Myocyte (in vitro differentiated cells): Measurements from ENCODE around the gene FCN1. TPM values are rescaled to one million over a fixed set of nuclear protein-coding genes. Genes with fewer than 3 reads are reported as not detected.

Experiments
- DNase-seq: peaks from one replicate; pipeline ENCODE4 v3.0.0-alpha.2; 2012; ENCODE audit warnings: low read depth
- total RNA-seq: library from RNA; depleted of rRNA; stranded (reverse); fragments of >200 nt; gene quantifications from 2 replicates; pipeline ENCODE4 v1.2.3, GENCODE V29; 2014

FCN1 gene
- total RNA-seq, 1 donor from 2014 or later: not detected

DNA sequence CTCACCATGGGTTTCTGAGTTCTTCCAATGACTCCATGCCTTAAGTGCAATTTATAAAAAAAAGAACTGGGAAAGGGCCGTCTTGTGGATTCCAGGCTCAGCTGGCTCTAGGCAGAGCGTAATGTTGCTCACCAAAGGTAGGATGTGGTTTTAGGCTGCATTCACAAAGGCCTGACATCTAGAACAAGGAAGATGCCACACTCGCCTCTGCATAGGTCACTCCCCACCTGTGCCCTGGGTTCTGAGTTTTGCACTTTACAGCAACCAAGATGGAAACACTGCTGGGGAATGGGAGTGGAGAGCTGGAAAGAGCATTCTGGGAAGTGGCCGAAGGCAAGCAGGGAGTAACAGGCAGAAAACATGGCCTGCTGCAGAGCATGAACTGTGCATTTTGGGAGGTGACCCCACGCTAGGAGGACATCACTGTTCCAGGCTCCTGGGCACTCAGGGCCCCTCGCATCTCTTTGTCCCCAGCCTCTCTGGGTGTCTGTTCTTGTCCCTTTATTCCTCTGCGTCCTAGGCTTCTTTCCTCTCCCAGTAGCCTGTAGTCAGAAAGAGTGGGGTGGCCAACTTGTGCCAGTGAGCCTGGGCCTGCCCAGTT lies 24.8 kb downstream of the FCN1 start:
- no peak for DNase-seq

DNA sequence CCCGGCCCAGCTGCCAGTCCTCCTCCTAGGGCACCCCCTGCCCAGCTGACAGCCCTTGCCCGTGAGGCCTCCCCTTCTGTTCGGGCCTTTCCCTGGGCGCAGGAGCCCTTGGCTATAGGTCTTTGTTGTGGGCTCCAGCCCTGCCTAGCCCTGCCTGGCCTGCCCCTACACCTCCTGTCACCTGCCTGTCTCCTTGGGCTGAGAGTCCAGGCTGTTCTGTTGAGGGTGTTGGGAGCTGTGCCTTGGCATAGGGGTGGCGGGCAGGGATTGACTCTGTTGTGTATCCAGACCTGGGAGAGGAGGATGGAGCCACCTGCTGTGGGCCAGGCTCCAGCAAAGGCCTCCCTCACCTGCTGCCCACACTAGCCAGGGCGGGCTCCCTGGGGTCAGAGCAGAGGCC lies 25.5 kb downstream of the FCN1 start:
- no peak for DNase-seq

DNA sequence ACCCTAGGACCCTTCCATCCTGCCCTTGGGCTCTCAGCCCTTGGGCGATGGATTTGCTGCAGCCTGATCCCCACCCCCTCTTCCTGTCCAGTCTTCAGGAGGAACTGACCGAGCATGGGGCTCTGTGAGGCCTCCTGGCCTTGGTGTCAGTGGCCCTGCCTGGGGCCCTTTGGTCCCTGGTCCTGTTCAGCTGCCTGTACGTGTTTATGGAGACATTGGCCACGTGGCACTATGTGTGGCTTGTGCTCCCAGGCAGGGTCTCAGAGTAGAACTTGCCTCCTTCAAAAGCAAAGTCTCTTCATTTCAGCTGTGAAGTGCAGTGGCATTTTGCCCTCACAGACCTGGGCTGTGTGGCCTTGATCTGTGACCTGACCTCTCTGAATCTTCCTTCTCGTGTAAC lies 26.0 kb downstream of the FCN1 start:
- DNase-seq: no peak

DNA sequence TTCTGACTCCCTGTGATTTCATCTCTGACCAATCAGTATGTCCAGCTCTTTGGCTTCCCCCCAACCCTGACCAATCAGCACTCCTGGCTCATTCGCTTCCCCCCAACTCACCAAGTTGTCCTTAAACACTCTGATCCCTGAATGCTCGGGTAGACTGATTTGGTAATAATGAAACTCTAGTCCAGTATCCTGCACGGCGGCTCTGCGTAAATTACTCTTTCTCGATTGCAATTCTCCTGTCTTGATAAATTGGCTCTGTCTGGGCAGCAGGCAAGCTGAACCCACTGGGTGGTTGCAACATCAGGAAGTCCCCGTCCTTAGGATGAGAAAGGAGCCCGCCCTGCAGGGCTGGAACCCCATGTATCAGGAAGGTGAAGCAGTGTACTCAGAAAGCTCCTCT lies 26.7 kb downstream of the FCN1 start:
- DNase-seq: no peak

DNA sequence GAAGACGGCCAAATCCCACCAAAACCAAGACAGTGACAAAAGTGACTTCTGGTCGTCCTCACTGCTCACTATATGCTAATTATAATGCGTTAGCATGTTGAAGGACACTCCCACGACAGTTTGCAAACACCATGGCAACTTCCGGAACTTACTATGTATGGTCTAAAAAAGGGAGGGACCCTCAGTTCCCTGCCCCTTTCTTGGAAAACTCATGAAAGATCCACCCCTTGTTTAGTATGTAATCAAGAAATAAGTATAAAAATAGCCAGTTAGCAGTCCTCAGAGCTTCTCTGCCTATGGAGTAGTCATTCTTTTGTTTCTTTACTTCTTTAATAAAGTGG lies 27.6 kb downstream of the FCN1 start:
- no peak for DNase-seq

DNA sequence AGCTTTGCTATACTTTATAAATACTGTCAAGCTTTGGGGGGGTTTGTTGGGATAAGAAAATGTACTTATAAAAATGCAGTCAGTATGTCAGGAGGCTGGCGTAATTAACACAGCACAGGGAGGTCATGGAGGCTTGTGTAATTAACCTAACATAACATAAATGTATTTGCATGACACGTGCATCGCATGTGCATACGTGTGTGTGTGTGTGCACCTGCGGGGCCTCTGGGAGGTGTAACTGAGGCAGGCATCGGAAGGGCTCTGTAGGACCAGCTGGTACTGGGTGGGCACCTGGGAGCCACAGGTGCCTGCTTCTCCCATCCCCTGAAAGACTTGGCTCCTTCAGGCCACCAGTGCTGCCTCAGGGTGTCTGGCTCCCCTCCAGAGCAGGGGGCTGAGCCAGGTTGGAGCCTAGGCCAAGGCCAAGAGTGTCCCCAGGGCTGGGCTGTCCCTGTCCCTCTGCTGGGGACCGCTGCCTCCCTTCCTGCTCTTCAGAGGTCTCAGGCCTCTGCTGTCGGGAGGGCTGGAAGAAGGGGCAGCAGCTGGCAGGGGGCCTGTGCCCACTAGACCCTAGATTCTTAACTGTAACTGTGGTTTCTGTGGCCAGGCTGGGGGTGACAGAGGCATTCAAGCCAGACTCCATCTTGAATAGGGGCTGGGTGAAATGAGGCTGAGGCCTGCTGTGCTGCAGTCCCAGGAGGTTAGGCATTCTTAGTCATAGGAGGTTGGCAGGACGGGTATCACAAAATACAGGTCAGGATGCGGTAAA lies 28.1 kb downstream of the FCN1 start:
- peak; percentile 16 for DNase-seq

DNA sequence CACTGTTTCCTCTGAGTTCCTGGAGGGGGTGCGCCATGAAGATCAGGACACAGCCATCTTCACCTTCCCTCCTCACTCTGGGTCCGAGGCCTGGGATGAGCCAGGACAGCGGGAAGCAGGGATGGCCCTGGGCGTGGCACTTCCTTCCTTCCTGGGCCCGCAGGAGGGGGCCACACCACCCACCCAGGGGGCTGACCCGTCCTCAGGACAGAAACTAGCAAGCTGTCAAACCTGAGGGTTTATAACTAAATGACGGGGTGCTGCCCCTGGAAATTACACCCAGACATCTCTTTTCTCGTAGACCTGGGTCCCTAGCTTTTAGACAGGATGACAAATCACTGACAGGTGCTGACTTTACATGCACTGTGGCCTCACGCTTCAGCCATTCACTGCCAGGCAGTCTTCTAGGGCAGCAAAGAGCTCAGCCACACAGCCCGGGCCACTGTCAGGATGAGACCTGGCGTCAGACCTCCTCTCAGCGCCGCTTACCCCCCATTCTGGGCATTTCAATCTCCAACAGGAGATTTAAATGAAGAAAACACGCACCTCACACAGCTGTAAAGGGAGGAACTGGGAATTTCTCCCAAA lies 29.0 kb downstream of the FCN1 start:
- peak; percentile 84 for DNase-seq

DNA sequence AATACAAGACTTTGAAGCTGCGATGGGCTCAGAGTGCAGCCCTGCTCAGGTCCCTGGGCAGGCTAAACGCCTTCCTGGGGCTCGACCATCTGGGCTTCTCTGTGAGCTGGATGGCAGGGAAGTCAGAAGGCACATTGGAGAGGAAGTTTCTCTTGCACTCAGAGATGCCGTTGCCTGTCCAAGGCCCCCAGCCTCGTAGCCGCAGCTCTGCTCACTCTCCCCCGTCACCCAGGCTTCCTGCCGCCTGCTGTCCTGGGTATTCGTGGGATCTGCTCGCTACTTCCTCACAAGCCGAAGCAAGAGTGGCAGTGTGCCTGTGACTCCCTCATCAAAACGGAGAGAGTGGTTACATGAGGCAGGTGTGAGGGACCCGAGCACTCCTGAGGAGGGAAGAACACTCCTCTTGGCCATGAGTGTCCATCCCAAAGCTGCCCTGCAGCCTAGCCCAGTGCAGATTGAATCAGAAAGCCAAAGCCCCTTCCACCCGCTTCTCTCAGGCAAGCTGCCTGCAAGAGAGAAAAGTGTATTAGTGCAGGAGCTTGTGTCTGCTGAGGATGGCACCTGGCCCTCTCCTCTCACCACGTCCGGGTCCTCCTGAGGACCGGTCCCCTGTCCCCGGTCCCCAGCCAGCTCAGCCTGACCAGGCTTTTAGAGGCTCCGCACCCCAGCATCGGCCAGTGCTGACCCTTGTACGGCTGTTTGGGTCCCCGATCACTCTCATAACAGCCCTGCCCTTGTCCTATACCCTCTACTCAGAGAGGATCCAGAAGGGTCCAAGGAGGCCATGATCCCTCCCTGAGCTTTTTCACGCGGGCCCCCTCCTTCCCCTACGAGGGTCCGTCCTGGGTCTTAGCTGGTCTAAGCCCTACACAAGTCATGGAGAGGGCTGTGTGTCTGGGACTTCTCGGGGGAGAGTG lies 29.8 kb downstream of the FCN1 start:
- no peak for DNase-seq

DNA sequence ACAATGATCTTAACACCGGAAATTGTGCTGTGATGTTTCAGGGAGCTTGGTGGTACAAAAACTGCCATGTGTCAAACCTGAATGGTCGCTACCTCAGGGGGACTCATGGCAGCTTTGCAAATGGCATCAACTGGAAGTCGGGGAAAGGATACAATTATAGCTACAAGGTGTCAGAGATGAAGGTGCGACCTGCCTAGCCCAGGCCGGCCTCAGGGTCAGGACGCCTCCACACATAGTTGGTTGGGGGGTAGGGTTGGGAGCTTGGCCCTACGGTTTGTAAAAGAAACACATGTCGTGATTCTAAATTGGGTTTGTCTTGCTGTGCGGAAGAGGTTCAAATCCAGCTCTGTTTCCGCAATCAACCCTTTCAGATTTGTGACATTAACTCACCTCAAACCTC lies 30.5 kb downstream of the FCN1 start:
- DNase-seq: no peak

DNA sequence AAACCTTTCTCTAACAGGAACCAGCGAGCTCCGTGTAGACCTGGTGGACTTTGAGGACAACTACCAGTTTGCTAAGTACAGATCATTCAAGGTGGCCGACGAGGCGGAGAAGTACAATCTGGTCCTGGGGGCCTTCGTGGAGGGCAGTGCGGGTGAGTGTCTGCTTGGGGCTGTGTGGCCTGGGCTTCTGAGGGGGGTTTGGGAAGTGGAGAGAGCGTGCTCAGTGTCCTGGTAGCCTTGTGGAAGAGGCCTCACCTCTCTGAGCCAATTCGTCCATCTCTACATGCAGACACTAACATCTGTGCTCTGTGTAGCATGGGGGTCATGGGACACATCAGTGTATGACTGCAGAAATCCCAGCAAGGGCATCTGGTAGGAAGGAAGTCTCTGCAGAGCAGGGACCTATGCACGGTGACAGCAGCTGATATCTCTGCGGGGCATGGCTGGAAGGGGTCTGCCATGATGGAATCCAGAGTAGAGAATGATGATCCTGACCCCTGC lies 31.2 kb downstream of the FCN1 start:
- no peak for DNase-seq

DNA sequence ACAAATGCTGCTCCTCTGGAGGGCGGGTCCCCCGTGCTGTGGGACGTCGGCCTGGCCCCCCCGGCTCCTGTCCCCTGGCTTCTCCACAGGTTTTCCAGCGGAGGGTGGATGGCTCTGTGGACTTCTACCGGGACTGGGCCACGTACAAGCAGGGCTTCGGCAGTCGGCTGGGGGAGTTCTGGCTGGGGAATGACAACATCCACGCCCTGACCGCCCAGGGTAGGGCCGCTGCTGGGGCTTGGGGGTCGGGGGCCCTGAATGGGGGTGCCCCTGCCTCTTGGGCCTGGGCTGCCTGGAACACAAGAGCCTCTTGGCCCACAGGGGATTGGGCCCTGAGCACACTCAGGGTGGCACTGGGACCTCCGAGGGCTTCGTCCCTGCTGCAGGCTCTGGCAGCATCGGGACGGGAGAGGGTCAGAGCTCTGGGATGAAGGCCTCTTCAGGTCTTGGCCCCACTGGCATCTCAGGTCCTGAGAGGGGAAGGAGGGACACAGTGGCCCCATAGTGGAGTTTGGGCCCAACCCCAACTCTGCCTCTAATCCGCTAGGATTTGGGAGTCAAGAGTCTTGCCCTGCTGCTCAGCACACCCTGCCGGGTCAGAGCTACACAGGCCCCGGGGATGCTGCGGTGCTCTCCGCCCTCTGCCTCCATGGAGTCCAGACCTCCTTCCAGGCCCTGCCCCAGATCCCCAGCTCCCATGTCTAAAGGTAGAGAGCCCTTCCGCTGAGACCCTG lies 31.9 kb downstream of the FCN1 start:
- DNase-seq: no peak

DNA sequence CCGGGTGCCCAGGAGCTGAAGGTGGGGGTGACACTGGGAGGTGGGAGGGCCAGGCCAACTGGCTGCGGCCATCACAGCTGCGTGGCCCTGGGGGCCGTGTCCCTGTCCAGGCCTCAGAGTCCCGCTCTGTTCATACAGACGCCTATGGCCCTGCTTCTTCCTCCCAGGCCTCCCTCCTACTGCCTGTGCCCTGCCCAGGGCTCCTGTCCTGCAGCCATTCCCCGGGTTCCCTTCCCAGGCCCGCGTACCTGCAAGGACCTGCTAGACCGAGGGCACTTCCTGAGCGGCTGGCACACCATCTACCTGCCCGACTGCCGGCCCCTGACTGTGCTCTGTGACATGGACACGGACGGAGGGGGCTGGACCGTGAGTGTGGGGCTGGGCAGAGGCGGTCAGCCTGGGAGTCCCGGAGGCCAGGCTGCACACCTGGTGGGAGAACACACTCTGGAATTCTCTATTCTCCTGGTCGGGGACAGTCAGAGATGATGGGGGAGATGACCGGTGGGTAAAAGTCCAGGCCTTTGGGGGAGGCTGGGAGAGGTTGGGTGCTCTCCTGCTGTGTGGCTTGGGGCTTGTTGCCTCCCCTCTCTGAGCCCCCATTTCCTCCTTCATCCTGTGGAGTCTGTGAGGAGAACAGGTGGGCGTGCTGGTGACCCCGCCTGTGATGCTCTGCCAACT lies 32.6 kb downstream of the FCN1 start:
- DNase-seq: no peak

DNA sequence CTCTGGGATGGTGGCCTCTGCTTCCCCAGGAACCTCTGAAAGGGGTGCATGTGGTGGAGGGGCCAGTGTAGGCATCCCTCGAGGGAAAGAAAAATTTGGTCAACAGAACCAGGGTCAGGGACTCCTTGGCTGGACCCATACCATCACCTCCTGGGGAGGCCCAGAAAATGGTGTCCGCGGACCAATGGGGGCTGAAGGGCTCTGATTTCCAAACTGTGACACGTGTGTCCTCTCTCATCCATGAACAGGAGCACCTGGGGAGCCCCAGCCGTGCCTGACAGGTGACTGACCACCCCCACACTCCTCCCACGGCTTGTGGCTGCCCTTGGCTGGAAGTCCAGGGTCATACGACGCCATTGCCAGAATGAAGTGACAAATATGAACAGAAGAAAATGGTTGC lies 33.2 kb downstream of the FCN1 start:
- DNase-seq: no peak

DNA sequence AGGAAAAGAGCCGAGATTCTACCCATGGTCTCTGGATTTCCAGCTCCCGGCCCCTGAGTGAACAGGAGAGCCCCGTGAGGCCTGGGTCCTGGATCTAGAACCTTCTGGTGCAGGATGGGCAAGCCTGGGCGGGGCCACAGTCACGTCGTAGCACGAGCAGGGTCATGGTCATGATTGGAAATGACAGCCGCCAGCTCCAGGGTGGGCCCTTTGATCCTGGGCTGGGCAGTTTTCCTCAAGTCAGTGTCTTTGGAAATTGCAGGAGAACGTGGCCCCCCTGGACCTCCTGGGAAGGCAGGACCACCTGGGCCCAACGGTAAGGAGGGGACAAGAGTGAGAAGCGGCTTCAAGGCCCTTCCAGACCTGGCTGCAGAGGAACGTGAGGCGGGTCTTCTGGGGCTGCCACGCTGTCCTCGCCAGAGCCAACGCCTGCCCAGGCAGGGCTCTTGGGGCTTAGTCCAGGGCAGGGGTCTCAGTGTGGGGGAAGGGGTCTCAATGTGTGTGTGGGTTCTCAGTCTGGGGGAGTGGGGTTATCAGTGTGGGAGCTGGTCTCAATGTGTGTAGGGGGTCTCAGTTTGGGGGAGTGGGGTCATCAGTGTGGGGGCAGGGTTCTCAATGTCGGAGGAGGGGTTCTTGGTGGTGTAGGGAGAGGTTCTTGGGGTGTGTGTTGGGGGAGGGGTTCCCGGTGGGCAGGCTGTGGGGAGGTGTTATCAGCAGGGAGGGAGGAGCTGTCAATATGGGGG lies 34.5 kb downstream of the FCN1 start:
- DNase-seq: no peak

DNA sequence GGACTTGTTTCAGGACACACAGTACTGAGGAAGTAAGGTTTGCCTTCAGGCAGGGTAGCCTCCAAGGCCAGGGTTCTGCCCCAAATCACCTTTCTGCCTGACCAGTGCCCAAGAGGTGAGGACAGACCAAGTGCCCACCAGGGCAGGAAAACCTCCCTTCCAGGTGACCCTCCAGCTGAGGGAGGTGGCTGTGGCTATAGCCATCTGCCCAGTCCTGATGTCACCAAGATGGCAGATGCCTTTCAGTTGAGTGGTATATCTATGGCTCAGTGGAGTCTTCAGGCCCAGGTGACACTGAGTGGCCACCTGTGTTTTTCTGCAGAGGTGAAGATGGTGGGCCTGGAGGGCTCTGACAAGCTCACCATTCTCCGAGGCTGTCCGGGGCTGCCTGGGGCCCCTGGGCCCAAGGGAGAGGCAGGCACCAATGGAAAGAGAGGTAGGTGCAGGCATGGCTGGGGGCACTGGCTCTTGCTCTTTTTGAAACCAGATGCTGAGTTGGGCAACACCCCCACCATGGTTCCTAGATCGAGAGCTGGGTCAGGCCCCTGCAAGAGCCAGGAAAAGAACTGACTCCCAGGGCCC lies 35.4 kb downstream of the FCN1 start:
- no peak for DNase-seq

DNA sequence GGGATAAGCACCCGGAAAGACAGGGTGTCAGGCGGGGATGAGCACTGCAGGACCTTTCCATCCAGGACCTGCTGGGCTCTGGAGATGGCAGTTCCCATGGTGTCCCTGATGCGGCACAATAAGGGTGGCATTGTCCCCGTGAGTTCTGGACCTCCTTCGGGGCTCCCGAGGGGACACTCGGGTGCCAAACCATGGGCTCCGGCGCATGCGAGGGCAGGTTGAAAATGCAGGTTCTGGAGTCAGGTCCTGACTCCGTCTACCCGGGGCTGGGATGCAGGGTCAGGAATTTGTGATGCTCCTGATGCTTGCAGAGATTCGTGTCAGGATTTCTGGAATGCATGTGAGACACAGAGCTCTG lies 36.4 kb downstream of the FCN1 start:
- DNase-seq: no peak

DNA sequence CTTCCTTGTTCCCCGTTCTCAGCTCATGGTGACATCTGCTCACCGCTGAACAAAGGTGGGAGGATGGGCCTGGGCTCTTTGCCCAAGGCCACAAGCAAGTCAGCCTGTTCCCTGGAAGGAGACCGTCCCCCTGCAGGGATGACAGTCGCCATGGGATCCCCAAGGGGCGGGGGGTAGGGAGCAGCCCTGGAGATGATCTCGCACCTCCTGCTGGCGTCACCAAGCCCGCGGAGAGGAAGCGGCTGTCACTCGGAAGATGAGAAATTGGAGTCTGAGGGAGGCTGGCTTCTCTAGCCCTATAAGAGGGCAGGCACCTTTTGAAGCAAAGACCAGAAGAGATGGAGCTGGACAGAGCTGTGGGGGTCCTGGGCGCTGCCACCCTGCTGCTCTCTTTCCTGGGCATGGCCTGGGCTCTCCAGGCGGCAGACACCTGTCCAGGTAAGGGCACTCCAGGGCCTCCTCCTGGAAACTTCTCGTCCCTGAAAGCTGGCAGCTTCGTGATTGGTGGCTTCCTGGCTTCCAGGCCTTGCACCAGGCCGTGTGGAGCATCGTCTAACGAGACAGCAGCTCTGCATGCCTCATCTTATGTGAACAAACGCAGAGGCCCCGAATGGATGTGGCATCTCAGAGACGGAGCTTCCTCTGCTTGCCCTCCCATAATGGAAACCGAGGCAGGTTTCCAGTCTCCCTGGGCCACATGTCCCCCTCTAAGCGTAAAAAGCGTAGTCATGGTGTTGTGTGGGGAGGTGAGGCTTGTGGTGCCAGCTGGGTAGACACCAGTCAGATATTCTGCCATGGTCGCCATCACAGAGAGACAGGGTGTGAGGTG lies 37.0 kb downstream of the FCN1 start, which contains the start of gene FCN2:
TSS of gene FCN2 (plus strand) at position 327 of the 829 bp plus-strand sequence. CDS start at position 339, 12 bp downstream.
- DNase-seq: no peak
